Keratinocyte (primary cell): Measurements from ENCODE around the gene MAP3K2.

ENCODE experiments used
- CTCF ChIP-seq, 3 experiments: IDR thresholded peaks in 1 of 3; conservative IDR thresholded peaks in 1 of 3; optimal IDR thresholded peaks in 1 of 3; 2 replicates in 2 of 3; 3 replicates in 1 of 3; pipeline versions ENCODE3 to v1.5.1; 2011; ENCODE audit warnings: low read length in 3 of 3, mild to moderate bottlenecking in 3 of 3, moderate library complexity in 2 of 3, control low read depth in 1 of 3, inconsistent platforms in 1 of 3; ENCODE audit not compliant: insufficient read depth in 2 of 3; ENCODE audit errors: extremely low read depth in 1 of 3
- EZH2 ChIP-seq: IDR thresholded peaks from one replicate; pipeline ENCODE4 v1.6.1; 2012; ENCODE audit warnings: inconsistent platforms, mild to moderate bottlenecking, low read length, moderate library complexity

- TF ChIP-seq CTCF (optimal IDR thresholded peaks at IDR 0.05 in 1 of 3, IDR thresholded peaks at IDR 0.05 in 1 of 3, conservative IDR thresholded peaks at IDR 0.05 in 1 of 3; ENCODE audit: extremely low read depth in 1 of 3, insufficient read depth in 2 of 3, low read length in 3 of 3) (no peak), EZH2 (no peak)
Measured at GRCh38 chr2:127275789-127276188, 112.0 kb downstream of the MAP3K2 start.
